Right kidney (tissue), 1 donor: ENCODE measurements around the gene FUT2.
A peak's percentile ranks its signal among the peaks of the same experiment; 100 is the strongest.

ENCODE experiments used
- DNase-seq: peaks from one replicate; pipeline ENCODE4 v3.0.0-alpha.2; 2016

Gene FUT2

GRCh38 chr19:48751845-48752495 lies 56.2 kb downstream of the FUT2 start:
- DNase-seq, result no peak

- DNase-seq, result peak; percentile 89
Measured at GRCh38 chr19:48752496-48753365, 57.0 kb downstream of the FUT2 start, which contains the start of gene FUT1. Gene FUT1 (minus strand): TSS chr19:48752641. CDS start chr19:48751281, 1,360 bp downstream.

GRCh38 chr19:48755084-48755641 lies 59.4 kb downstream of the FUT2 start, which contains the start of gene FGF21:
Gene FGF21 (plus strand): TSS chr19:48755524. CDS start chr19:48756237, 713 bp downstream.
- DNase-seq, result no peak
